ENCODE data around the gene ACKR4.
"Not testable (repeated sequence)": the region's sequence is repeated elsewhere in the genome, so short reads cannot be mapped to it uniquely, and the experiment has no call there.

Gene ACKR4

GRCh38 chr3:132596816-132597433 is at the start of gene ACKR4:
Gene ACKR4, plus strand, starts transcription at chr3:132597270. Its CDS starts 3,128 bp downstream, at chr3:132600398.
- no peak for DNase-seq

- no peak for DNase-seq
Measured at GRCh38 chr3:132549169-132549568, 47.9 kb upstream of the ACKR4 start.

GRCh38 chr3:132549890-132550578 is 47.0 kb upstream of the ACKR4 start:
- no peak for DNase-seq

- no peak for DNase-seq
Measured at GRCh38 chr3:132550579-132551305, 46.3 kb upstream of the ACKR4 start.

GRCh38 chr3:132553826-132554225 is 43.2 kb upstream of the ACKR4 start:
- DNase-seq: no peak

GRCh38 chr3:132554437-132554836 is 42.6 kb upstream of the ACKR4 start:
- DNase-seq: no peak

- DNase-seq: no peak
Measured at GRCh38 chr3:132555306-132556035, 41.6 kb upstream of the ACKR4 start.

GRCh38 chr3:132556036-132556386 is 41.1 kb upstream of the ACKR4 start:
- not testable (repeated sequence) for DNase-seq

- DNase-seq: no peak
Measured at GRCh38 chr3:132556508-132557159, 40.4 kb upstream of the ACKR4 start.

- DNase-seq: no peak
Measured at GRCh38 chr3:132561003-132561402, 36.1 kb upstream of the ACKR4 start.

GRCh38 chr3:132563420-132564069 is 33.5 kb upstream of the ACKR4 start:
- no peak for DNase-seq

GRCh38 chr3:132564070-132564465 is 33.0 kb upstream of the ACKR4 start:
- no peak for DNase-seq

- no peak for DNase-seq
Measured at GRCh38 chr3:132568422-132568821, 28.6 kb upstream of the ACKR4 start.

GRCh38 chr3:132569153-132569552 is 27.9 kb upstream of the ACKR4 start:
- DNase-seq: no peak

- DNase-seq: no peak
Measured at GRCh38 chr3:132569580-132569979, 27.5 kb upstream of the ACKR4 start.

GRCh38 chr3:132570016-132570415 is 27.1 kb upstream of the ACKR4 start:
- no peak for DNase-seq

- DNase-seq: no peak
Measured at GRCh38 chr3:132573797-132574211, 23.3 kb upstream of the ACKR4 start.

GRCh38 chr3:132587401-132587800 is 9.7 kb upstream of the ACKR4 start:
- no peak for DNase-seq

GRCh38 chr3:132592216-132592615 is 4.9 kb upstream of the ACKR4 start:
- no peak for DNase-seq

- DNase-seq: no peak
Measured at GRCh38 chr3:132593241-132593946, 3.7 kb upstream of the ACKR4 start.

GRCh38 chr3:132593947-132594323 is 3.1 kb upstream of the ACKR4 start:
- no peak for DNase-seq

GRCh38 chr3:132594498-132594897 is 2.6 kb upstream of the ACKR4 start:
- no peak for DNase-seq
